Mesenteric fat pad (tissue), 1 donor: Measurements from ENCODE around the gene RND1. TPM values are rescaled to one million over a fixed set of nuclear protein-coding genes. Genes with fewer than 3 reads are reported as not detected.

Experiments
- DNase-seq: peaks from one replicate; pipeline ENCODE4 v3.0.0-alpha.2; 2020; ENCODE audit warnings: low spot score
- total RNA-seq: library from RNA; stranded (reverse); fragmentation: NEBNext Ultra II Directional; extraction: Animal tissue kit (Norgen Biotek cat#: 25700); gene quantifications from one replicate; pipeline ENCODE4 v1.2.1, GENCODE V29; 2021
- donor health status: DM: yes; HTN: yes; CAD: no.

The RND1 gene
- total RNA-seq, 1 donor from 2014 or later, result 4.7 TPM

- DNase-seq, result no peak
Observed at GRCh38 chr12:48811437-48812090, 54.1 kb downstream of the RND1 start.

GRCh38 chr12:48810903-48811431, 54.7 kb downstream of the RND1 start:
- DNase-seq, result no peak

GRCh38 chr12:48807981-48808380, 57.7 kb downstream of the RND1 start:
- DNase-seq, result no peak

Other genes with a start within 250 kb of the RND1 start
- gene KANSL2, start 183.6 kb downstream of the RND1 start, total RNA-seq, result 19.0 TPM
- 28.9 TPM for gene CCNT1, start 149.2 kb downstream of the RND1 start, total RNA-seq
- gene ADCY6, start 76.8 kb downstream of the RND1 start, total RNA-seq, result 58.5 TPM
- 13.2 TPM for gene CACNB3, start 47.4 kb downstream of the RND1 start, total RNA-seq
- 45.1 TPM for gene DDX23, start 13.7 kb downstream of the RND1 start, total RNA-seq
- gene FKBP11, start 59.6 kb upstream of the RND1 start, total RNA-seq, result 34.2 TPM
- gene ARF3, start 91.6 kb upstream of the RND1 start, total RNA-seq, result 149 TPM
- 0.48 TPM for gene WNT10B, start 105.9 kb upstream of the RND1 start, total RNA-seq
- gene WNT1, start 112.5 kb upstream of the RND1 start, total RNA-seq, result not detected
- gene DDN, start 133.5 kb upstream of the RND1 start, total RNA-seq, result 0.10 TPM
- gene PRKAG1, start 152.9 kb upstream of the RND1 start, total RNA-seq, result 61.7 TPM
- 79.7 TPM for gene KMT2D, start 194.9 kb upstream of the RND1 start, total RNA-seq
- 0.42 TPM for gene RHEBL1, start 204.1 kb upstream of the RND1 start, total RNA-seq
- gene DHH, start 228.9 kb upstream of the RND1 start, total RNA-seq, result 1.5 TPM
- gene LMBR1L, start 245.0 kb upstream of the RND1 start, total RNA-seq, result 46.1 TPM